Stimulated activated memory B cell treated with anti-CD40 and anti-IgM and Interleukin-4, amounts not matched to agents 10 μg/mL and 1 μg/mL and 100 μg/mL, for 72 hours (primary cell): ENCODE measurements around the gene EEF2.
"Not testable (repeated sequence)": the region's sequence is repeated elsewhere in the genome, so short reads cannot be mapped to it uniquely, and the experiment has no call there.

Experiments used
- ATAC-seq: fragments of 150-1000 bp; cut with Tn5 transposase; 2 replicates; pipeline ENCODE4 v1.10.0; 2021
- H3K27ac Mint-ChIP-seq: one replicate; pipeline ENCODE4 v1.8.0; 2022; ENCODE audit warnings: mild to moderate bottlenecking, mixed read lengths
- H3K27me3 Mint-ChIP-seq: one replicate; pipeline ENCODE4 v1.8.0; 2022; ENCODE audit warnings: mixed read lengths
- H3K36me3 Mint-ChIP-seq: one replicate; pipeline ENCODE4 v1.8.0; 2022; ENCODE audit warnings: mixed read lengths
- H3K4me1 Mint-ChIP-seq: one replicate; pipeline ENCODE4 v1.8.0; 2022; ENCODE audit warnings: mixed read lengths
- H3K4me3 Mint-ChIP-seq: one replicate; pipeline ENCODE4 v1.8.0; 2022; ENCODE audit warnings: mild to moderate bottlenecking, moderate library complexity, mixed read lengths
- H3K9me3 Mint-ChIP-seq: one replicate; pipeline ENCODE4 v1.8.0; 2022; ENCODE audit warnings: mixed read lengths

Gene EEF2

DNA sequence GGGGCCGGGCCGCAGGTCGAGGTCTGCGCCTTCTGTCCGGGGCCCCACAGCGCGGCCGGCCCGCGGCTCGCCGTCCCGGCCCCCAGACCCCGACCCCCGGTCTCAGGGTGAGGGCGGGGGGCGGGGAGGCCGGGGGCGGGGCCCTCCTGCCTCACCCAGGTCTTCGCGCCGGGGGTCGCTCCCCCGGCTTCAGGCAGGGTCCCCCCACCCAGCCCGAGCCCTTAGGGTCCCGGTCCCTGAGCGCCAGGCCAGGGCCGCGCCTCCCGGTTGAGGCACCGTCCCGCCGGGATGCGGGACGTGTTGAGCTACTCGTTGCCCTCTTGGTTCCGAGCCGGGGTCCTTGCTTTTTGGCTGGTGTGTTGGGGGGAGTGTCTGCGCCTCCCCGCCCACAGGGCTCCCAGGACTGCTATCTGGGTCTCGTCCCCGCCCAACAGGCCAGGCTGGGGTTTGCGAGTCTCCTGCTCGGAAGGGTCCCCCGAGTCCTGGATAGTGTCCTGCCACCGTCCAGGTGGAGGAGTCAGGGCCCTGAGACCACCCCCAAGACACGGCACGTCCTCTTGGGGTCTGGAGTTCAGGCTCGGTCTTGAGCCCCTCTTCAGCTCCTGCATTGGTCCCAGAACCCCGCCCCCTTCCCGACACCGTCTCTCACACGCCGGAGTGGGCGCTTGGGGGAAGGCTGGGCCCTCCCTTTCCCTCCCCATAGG, 22.7 kb upstream of the EEF2 start:
- Mint-ChIP-seq H3K9me3 (no peaks in the 10 kb centered on the region), H3K4me3 (peak overlapping the region; percentile 84), H3K4me1 (peaks cover 47% of the 10 kb centered on the region), H3K27ac (peak overlapping the region; percentile 75), H3K27me3 (no peaks in the 10 kb centered on the region), H3K36me3 (peaks cover 14% of the 10 kb centered on the region)
- ATAC-seq = peak; percentile 57

DNA sequence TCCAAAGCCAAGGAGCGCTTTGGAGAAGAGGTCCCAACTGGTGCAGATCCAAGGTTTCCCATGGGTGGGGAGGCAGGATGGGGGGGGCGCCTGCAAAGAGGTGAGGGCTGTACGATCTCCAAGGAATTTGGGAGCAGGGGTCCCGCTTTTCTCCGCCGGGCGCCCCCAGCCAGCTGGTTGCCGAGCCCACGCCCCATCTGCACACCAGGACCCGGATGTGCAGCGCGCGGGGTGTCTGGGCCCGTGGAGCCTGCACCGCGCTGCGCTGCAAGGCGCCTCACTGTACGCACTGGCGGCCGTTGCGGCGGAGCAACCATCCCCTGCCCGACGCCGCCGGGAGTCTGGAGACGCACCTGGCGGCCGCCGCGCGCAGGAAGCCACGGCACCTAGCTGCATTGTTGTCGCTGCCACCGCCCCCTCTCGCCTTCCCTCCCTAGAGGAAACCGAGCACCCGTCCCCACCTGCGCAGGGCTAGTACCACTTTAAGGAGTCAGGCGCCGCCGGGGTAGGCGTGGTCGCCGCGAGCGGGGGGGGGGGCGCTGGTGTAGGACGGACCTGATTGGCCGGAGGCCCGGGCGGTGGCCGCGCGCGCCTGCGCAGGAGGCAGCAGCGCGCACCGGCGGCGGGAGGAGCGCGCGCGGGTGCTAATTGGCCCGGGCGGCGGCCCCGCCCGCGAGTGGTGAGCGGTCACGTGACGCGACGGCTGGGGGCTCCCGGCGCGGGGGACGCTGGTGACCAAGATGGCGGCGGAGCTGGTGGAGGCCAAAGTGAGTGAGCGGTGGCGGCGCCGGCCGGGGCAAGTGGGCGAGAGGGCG, 22.0 kb upstream of the EEF2 start, which contains the start of gene PIAS4:
TSS of gene PIAS4 (plus strand) at position 716 of the 815 bp plus-strand sequence. CDS start at position 741, 25 bp downstream.
- peak within 1 kb of the TSS; percentile 84 for H3K4me3 Mint-ChIP-seq

GRCh38 chr19:4005436-4005835, 20.2 kb upstream of the EEF2 start:
- not testable (repeated sequence) for H3K27me3 Mint-ChIP-seq, H3K36me3 Mint-ChIP-seq, H3K27ac Mint-ChIP-seq, ATAC-seq, H3K9me3 Mint-ChIP-seq
- Mint-ChIP-seq H3K4me1 (peaks cover 27% of the 10 kb centered on the region), H3K4me3 (peak overlapping the region; percentile 13)

More for the DNA sequence above, 22.0 kb upstream of the EEF2 start, which contains the start of gene PIAS4:
- no peaks in the 10 kb centered on the region for H3K27me3 Mint-ChIP-seq
- ATAC-seq = peak; percentile 96
- H3K4me1 Mint-ChIP-seq = peaks cover 39% of the 10 kb centered on the region
- H3K9me3 Mint-ChIP-seq = no peaks in the 10 kb centered on the region
- H3K27ac Mint-ChIP-seq = peak within 1 kb of the TSS; percentile 75
- peaks cover 6% of the 10 kb centered on the region for H3K36me3 Mint-ChIP-seq

GRCh38 chr19:4000798-4001197, 15.5 kb upstream of the EEF2 start:
- not testable (repeated sequence) for H3K27me3 Mint-ChIP-seq, ATAC-seq, H3K4me1 Mint-ChIP-seq, H3K4me3 Mint-ChIP-seq, H3K27ac Mint-ChIP-seq, H3K9me3 Mint-ChIP-seq, H3K36me3 Mint-ChIP-seq

DNA sequence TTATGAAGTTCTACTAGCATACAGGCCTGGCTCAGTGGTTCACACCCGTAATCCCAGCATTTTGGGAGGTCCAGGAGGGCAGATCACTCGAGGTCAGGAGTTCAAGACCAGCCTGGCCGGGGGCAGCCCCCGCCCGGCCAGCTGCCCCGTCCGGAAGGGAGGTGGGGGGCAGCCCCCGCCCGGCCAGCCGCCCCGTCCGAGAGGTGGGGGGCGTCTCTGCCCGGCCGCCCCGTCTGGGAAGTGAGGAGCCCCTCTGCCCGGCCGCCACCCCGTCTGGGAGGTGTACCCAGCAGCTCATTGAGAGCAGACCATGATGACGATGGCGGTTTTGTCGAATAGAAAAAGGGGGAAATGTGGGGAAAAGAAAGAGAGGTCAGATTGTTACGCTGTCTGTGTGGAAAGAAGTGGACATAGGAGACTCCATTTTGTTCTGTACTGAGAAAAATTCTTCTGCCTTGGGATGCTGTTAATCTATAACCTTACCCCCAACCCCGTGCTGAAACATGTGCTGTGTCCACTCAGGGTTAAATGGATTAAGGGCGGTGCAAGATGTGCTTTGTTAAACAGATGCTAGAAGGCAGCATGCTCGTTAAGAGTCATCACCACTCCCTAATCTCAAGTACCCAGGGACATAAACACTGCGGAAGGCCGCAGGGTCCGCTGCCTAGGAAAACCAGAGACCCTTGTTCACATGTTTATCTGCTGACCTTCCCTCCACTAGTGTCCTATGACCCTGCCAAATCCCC, 13.6 kb upstream of the EEF2 start:
- not testable (repeated sequence) for H3K36me3 Mint-ChIP-seq, H3K4me3 Mint-ChIP-seq, H3K9me3 Mint-ChIP-seq, H3K27me3 Mint-ChIP-seq, ATAC-seq, H3K27ac Mint-ChIP-seq, H3K4me1 Mint-ChIP-seq

GRCh38 chr19:3995607-3996006, 10.3 kb upstream of the EEF2 start:
- no peak for ATAC-seq
- Mint-ChIP-seq H3K9me3 (peaks cover 3% of the 10 kb centered on the region), H3K27ac (no peak overlapping the region), H3K36me3 (no peaks in the 10 kb centered on the region), H3K4me1 (peaks cover 12% of the 10 kb centered on the region), H3K27me3 (no peaks in the 10 kb centered on the region), H3K4me3 (no peak overlapping the region)

- no peak overlapping the region for H3K4me3 Mint-ChIP-seq
- H3K4me1 Mint-ChIP-seq = peaks cover 30% of the 10 kb centered on the region
- ATAC-seq = no peak
- H3K9me3 Mint-ChIP-seq = peaks cover 4% of the 10 kb centered on the region
- H3K27me3 Mint-ChIP-seq = no peaks in the 10 kb centered on the region
- H3K27ac Mint-ChIP-seq = peak overlapping the region; percentile 82
- H3K36me3 Mint-ChIP-seq = no peaks in the 10 kb centered on the region
Measured at GRCh38 chr19:3990815-3991117, 5.5 kb upstream of the EEF2 start.

DNA sequence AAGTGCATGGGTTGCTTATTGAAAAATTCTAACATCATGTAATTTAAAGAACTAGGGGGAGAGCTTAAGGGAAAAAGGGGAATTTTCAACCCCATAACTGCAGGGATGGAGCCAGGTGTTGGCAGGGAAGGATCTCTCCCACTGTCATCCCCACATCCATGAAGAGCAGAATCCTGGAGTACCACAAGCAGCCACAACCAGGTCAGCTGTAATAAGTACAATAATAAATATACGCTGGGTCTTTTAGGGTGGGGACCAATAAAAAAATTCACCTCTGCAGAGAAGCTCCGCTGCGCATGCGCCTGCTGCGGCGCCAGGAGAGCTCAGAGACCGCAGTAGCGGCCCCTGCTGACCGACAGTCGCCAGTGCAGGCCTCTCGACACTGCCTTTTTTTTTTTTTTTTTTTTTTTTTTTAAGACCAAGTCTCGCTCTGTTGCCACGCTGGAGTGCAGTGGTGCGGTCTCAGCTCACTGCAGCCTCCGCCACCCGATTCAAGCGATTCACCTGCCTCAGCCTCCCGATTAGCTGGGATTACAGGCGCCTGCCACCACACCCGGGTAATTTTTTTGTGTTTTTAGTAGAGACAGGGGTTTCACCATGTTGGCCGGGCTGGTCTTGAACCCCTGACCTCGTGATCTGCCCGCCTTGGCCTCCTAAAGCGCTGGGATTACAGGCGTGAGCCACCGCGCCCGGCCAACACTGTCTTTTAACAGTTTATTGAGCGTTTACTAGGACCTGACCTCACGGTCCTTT, 2.5 kb upstream of the EEF2 start:
- Mint-ChIP-seq H3K4me1 (peaks cover 53% of the 10 kb centered on the region), H3K9me3 (peaks cover 4% of the 10 kb centered on the region), H3K27me3 (no peaks in the 10 kb centered on the region)

GRCh38 chr19:3986260-3987041, 1.2 kb upstream of the EEF2 start:
- H3K9me3 Mint-ChIP-seq = peaks cover 4% of the 10 kb centered on the region
- no peaks in the 10 kb centered on the region for H3K27me3 Mint-ChIP-seq
- H3K4me1 Mint-ChIP-seq = peaks cover 63% of the 10 kb centered on the region
- peak overlapping the region; percentile 82 for H3K27ac Mint-ChIP-seq
- peak; percentile 44 for ATAC-seq
- H3K36me3 Mint-ChIP-seq = peaks cover 37% of the 10 kb centered on the region
- H3K4me3 Mint-ChIP-seq = peak overlapping the region; percentile 93

More for the DNA sequence above, 2.5 kb upstream of the EEF2 start:
- Mint-ChIP-seq H3K36me3 (peaks cover 24% of the 10 kb centered on the region), H3K4me3 (peak overlapping the region; percentile 71), H3K27ac (peak overlapping the region; percentile 82)
- peak; percentile 69 for ATAC-seq

DNA sequence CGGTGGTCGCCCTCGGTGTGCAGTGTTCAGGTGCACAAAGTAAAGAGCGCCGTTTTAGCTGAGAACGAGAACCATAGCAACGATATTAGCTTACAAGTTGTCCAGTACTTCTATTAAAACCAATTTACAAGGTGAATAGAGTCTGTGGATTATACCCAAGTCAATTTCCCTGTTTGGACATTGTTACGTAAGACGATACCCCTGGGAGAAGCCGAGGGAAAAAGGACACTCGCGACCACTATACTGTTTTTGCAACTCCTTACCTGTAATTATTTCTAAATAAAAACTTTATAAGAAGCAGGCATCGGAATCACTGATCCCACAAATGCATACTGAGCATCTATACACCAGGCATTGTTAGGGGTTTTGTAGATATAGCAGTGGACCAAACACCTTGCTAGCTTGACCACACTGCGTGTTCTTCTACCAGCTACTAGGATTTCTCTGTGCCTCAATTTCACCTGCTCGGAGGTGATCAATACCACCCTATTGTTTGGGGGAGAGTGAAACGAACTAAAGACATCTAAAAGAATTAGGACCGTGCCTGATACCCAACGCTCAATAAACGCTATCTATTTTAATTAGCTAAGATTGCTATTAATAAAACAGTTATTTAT, 488 bp upstream of the EEF2 start:
- ATAC-seq = no peak
- peaks cover 65% of the 10 kb centered on the region for H3K4me1 Mint-ChIP-seq

GRCh38 chr19:3984584-3984907, 717 bp downstream of the EEF2 start:
- Mint-ChIP-seq H3K9me3 (no peaks in the 10 kb centered on the region), H3K4me1 (peaks cover 65% of the 10 kb centered on the region), H3K27ac (peak overlapping the region; percentile 92), H3K36me3 (peaks cover 53% of the 10 kb centered on the region), H3K27me3 (no peaks in the 10 kb centered on the region), H3K4me3 (peak overlapping the region; percentile 93)
- no peak for ATAC-seq

More for the DNA sequence above, 488 bp upstream of the EEF2 start:
- H3K4me3 Mint-ChIP-seq = peak overlapping the region; percentile 93
- H3K36me3 Mint-ChIP-seq = peaks cover 44% of the 10 kb centered on the region
- no peaks in the 10 kb centered on the region for H3K27me3 Mint-ChIP-seq
- peaks cover 2% of the 10 kb centered on the region for H3K9me3 Mint-ChIP-seq
- H3K27ac Mint-ChIP-seq = peak overlapping the region; percentile 92

- peak overlapping the region; percentile 93 for H3K4me3 Mint-ChIP-seq
- no peaks in the 10 kb centered on the region for H3K9me3 Mint-ChIP-seq
- H3K36me3 Mint-ChIP-seq = peaks cover 58% of the 10 kb centered on the region
- peak overlapping the region; percentile 92 for H3K27ac Mint-ChIP-seq
- peaks cover 65% of the 10 kb centered on the region for H3K4me1 Mint-ChIP-seq
- H3K27me3 Mint-ChIP-seq = no peaks in the 10 kb centered on the region
- peak; percentile 44 for ATAC-seq
Measured at GRCh38 chr19:3983936-3984583, 1.2 kb downstream of the EEF2 start.

DNA sequence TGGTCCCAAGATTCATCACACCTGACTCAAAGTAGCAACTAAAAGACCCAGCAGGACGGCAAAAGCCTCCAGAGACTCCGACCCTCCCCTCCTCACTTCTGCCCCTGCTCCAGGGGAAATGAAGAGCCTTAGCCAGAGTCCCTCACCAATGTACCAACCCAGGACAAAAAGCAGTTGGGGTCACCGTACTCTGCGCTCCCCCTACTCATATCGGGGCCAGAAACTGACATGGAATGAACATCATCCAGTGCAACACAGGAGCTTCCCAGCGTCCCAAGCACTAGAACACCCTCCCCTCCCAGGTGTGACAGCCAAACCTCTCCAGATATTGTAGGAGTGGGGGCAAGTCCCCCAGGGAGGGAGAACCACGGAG, 1.7 kb downstream of the EEF2 start:
- H3K4me1 Mint-ChIP-seq = peaks cover 65% of the 10 kb centered on the region
- ATAC-seq = no peak

More for the DNA sequence above, 1.7 kb downstream of the EEF2 start:
- H3K9me3 Mint-ChIP-seq = no peaks in the 10 kb centered on the region
- peak overlapping the region; percentile 93 for H3K4me3 Mint-ChIP-seq
- peaks cover 60% of the 10 kb centered on the region for H3K36me3 Mint-ChIP-seq
- H3K27me3 Mint-ChIP-seq = no peaks in the 10 kb centered on the region
- H3K27ac Mint-ChIP-seq = peak overlapping the region; percentile 92
